GM21529 (cell line): Measurements from ENCODE around the gene STOX2.

Source experiments
- ATAC-seq: cut with Tn5 transposase; IDR thresholded peaks from one replicate; pipeline ENCODE4 v1.9.1; 2021; ENCODE audit not compliant: unreplicated experiment

STOX2 gene

GRCh38 chr4:183889190-183889589, 15.9 kb upstream of the STOX2 start:
- ATAC-seq: no peak

- no peak for ATAC-seq
Observed at GRCh38 chr4:183897193-183897592, 7.9 kb upstream of the STOX2 start.

GRCh38 chr4:183898456-183898855, 6.7 kb upstream of the STOX2 start:
- no peak for ATAC-seq

GRCh38 chr4:183903021-183903760, 1.9 kb upstream of the STOX2 start:
- ATAC-seq: no peak

- no peak for ATAC-seq
Observed at GRCh38 chr4:183905593-183906488, 734 bp downstream of the STOX2 start.

GRCh38 chr4:183906489-183906738, 1.3 kb downstream of the STOX2 start:
- no peak for ATAC-seq

- no peak for ATAC-seq
Observed at GRCh38 chr4:183906739-183907651, 1.9 kb downstream of the STOX2 start.

GRCh38 chr4:183907871-183908683, 3.0 kb downstream of the STOX2 start:
- ATAC-seq: no peak

GRCh38 chr4:183909187-183909586, 4.1 kb downstream of the STOX2 start:
- no peak for ATAC-seq

- ATAC-seq: no peak
Observed at GRCh38 chr4:183909801-183910200, 4.7 kb downstream of the STOX2 start.

- no peak for ATAC-seq
Observed at GRCh38 chr4:183912585-183912984, 7.5 kb downstream of the STOX2 start.

- no peak for ATAC-seq
Observed at GRCh38 chr4:183915976-183916375, 10.9 kb downstream of the STOX2 start.

GRCh38 chr4:183918696-183919095, 13.6 kb downstream of the STOX2 start:
- ATAC-seq: no peak

GRCh38 chr4:183919141-183919540, 14.0 kb downstream of the STOX2 start:
- no peak for ATAC-seq

- ATAC-seq: no peak
Observed at GRCh38 chr4:183920512-183920911, 15.4 kb downstream of the STOX2 start.

- no peak for ATAC-seq
Observed at GRCh38 chr4:183921335-183921734, 16.2 kb downstream of the STOX2 start.

- no peak for ATAC-seq
Observed at GRCh38 chr4:183924362-183925044, 19.4 kb downstream of the STOX2 start.

- no peak for ATAC-seq
Observed at GRCh38 chr4:183926950-183927349, 21.8 kb downstream of the STOX2 start.

GRCh38 chr4:183932576-183932975, 27.5 kb downstream of the STOX2 start:
- ATAC-seq: no peak

GRCh38 chr4:183934761-183935160, 29.7 kb downstream of the STOX2 start:
- ATAC-seq: no peak
